Measurements from ENCODE around the gene MTUS2.

The MTUS2 gene

DNA sequence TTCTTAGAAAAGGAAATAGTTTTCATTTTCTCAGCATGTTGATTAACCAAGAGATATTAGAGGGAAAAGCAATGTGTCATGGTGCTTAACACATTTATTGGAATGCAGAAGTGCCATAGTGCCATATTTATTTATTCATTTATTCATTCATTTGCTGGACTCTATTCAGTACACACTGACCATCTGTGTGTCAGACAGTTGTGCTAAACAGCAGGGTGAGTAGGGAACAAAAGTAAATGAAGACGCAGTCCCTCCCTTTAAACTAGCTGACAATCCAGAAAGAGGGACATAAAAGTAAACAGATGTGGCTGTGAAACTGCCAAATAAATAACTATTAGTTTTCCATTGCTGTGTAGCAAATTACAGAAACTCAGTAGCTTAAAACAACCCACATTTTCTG, 323.7 kb downstream of the MTUS2 start:
- H3F3A ChIP-seq (ENCODE audit: low read depth) = no peaks in the 10 kb centered on the region
- H3K27me3 ChIP-seq (ENCODE audit: insufficient read depth, low read length, poor library complexity, severe bottlenecking) = no peaks in the 10 kb centered on the region
- H3K4me2 ChIP-seq (ENCODE audit: low read depth, low read length, poor library complexity, severe bottlenecking) = no peak overlapping the region
- H3K9ac ChIP-seq (ENCODE audit: low read depth, low read length, poor library complexity, severe bottlenecking) = no peak overlapping the region
- TF ChIP-seq, protein P1, sequence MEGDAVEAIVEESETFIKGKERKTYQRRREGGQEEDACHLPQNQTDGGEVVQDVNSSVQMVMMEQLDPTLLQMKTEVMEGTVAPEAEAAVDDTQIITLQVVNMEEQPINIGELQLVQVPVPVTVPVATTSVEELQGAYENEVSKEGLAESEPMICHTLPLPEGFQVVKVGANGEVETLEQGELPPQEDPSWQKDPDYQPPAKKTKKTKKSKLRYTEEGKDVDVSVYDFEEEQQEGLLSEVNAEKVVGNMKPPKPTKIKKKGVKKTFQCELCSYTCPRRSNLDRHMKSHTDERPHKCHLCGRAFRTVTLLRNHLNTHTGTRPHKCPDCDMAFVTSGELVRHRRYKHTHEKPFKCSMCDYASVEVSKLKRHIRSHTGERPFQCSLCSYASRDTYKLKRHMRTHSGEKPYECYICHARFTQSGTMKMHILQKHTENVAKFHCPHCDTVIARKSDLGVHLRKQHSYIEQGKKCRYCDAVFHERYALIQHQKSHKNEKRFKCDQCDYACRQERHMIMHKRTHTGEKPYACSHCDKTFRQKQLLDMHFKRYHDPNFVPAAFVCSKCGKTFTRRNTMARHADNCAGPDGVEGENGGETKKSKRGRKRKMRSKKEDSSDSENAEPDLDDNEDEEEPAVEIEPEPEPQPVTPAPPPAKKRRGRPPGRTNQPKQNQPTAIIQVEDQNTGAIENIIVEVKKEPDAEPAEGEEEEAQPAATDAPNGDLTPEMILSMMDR (conservative IDR thresholded peaks at IDR 0.05; ENCODE audit: low read length) = no peak
- no peak for TF ChIP-seq EZH2phosphoT487 (IDR thresholded peaks at IDR 0.05; ENCODE audit: borderline replicate concordance)
- no peaks in the 10 kb centered on the region for H3K9me3 ChIP-seq (ENCODE audit: insufficient read depth, low read depth, low read length)
- H3K9me2 ChIP-seq (replicated peaks; ENCODE audit: low read depth, low read length) = no peaks in the 10 kb centered on the region
- H3K4me1 ChIP-seq (ENCODE audit: insufficient read depth, low read length, poor library complexity, severe bottlenecking) = no peaks in the 10 kb centered on the region
- no peaks in the 10 kb centered on the region for H3K36me3 ChIP-seq (ENCODE audit: insufficient read depth, low read length)
- H4K20me1 ChIP-seq (ENCODE audit: insufficient read depth, low read length, poor library complexity, severe bottlenecking) = no peaks in the 10 kb centered on the region
- no peaks in the 10 kb centered on the region for H3K79me2 ChIP-seq (ENCODE audit: insufficient read depth, low read length)
- H3K4me3 ChIP-seq (ENCODE audit: low read length, poor library complexity, severe bottlenecking) = no peak overlapping the region
- no peak overlapping the region for H2AFZ ChIP-seq (ENCODE audit: low read length)

DNA sequence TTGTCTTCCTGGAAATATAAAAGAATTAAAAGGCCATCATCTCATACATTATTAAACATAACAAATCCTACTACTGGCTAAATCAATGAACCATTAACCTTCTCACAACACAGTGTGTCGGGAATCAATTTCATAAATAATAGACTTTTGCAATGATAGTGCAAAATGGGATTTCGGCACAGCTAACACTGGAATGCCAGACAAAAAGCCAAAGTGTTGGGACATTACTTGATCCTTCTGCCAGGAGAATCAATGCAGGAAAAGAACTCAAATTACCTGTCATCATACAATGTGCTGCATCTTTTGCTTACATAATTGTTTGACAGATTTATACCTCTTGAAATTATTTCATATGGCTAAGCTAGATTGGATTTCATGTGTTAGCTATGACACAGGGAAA, 334.3 kb downstream of the MTUS2 start:
- Histone ChIP-seq H3K9ac (ENCODE audit: low read depth, low read length, poor library complexity, severe bottlenecking) (no peak overlapping the region), H2AFZ (ENCODE audit: low read length) (no peak overlapping the region), H3K9me2 (replicated peaks; ENCODE audit: low read depth, low read length) (no peaks in the 10 kb centered on the region)

DNA sequence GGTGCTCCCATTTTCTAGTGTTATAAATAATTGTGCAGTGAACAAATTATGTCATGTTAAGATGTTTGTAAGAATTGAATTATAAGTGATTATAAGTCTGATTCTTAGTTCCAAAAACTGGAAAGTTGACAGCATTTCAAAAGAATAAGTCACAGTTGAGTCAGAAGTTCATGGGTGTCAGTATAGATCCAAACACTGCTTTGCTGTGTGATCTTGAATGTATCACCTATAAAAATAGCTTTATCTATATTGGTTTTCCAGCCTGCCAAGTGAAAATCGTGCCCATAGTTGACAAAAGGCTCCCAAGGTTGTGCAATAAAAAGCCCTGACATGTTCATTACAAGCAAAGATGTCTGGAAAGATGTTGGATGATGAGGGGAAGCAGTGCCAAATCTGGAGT, 336.0 kb downstream of the MTUS2 start:
- Histone ChIP-seq H3K36me3 (ENCODE audit: insufficient read depth, low read length) (no peaks in the 10 kb centered on the region), H2AFZ (ENCODE audit: low read length) (no peak overlapping the region), H3F3A (ENCODE audit: low read depth) (no peaks in the 10 kb centered on the region), H3K27me3 (ENCODE audit: insufficient read depth, low read length, poor library complexity, severe bottlenecking) (no peaks in the 10 kb centered on the region), H3K4me3 (ENCODE audit: low read length, poor library complexity, severe bottlenecking) (no peak overlapping the region), H3K9ac (ENCODE audit: low read depth, low read length, poor library complexity, severe bottlenecking) (no peak overlapping the region), H4K20me1 (ENCODE audit: insufficient read depth, low read length, poor library complexity, severe bottlenecking) (no peaks in the 10 kb centered on the region), H3K4me1 (ENCODE audit: insufficient read depth, low read length, poor library complexity, severe bottlenecking) (no peaks in the 10 kb centered on the region), H3K9me2 (replicated peaks; ENCODE audit: low read depth, low read length) (no peaks in the 10 kb centered on the region), H3K9me3 (ENCODE audit: insufficient read depth, low read depth, low read length) (no peaks in the 10 kb centered on the region), H3K79me2 (ENCODE audit: insufficient read depth, low read length) (no peaks in the 10 kb centered on the region), H3K4me2 (ENCODE audit: low read depth, low read length, poor library complexity, severe bottlenecking) (no peak overlapping the region)
- no peak for TF ChIP-seq EZH2phosphoT487 (IDR thresholded peaks at IDR 0.05; ENCODE audit: borderline replicate concordance)
- TF ChIP-seq, protein P1 (conservative IDR thresholded peaks at IDR 0.05; ENCODE audit: low read length) = no peak

More for the DNA sequence above, 334.3 kb downstream of the MTUS2 start:
- no peaks in the 10 kb centered on the region for H3K9me3 ChIP-seq (ENCODE audit: insufficient read depth, low read depth, low read length)
- no peak overlapping the region for H3K4me3 ChIP-seq (ENCODE audit: low read length, poor library complexity, severe bottlenecking)
- H3K36me3 ChIP-seq (ENCODE audit: insufficient read depth, low read length) = no peaks in the 10 kb centered on the region
- H4K20me1 ChIP-seq (ENCODE audit: insufficient read depth, low read length, poor library complexity, severe bottlenecking) = no peaks in the 10 kb centered on the region
- TF ChIP-seq, protein P1 (conservative IDR thresholded peaks at IDR 0.05; ENCODE audit: low read length) = no peak
- no peak for TF ChIP-seq EZH2phosphoT487 (IDR thresholded peaks at IDR 0.05; ENCODE audit: borderline replicate concordance)
- H3K4me1 ChIP-seq (ENCODE audit: insufficient read depth, low read length, poor library complexity, severe bottlenecking) = no peaks in the 10 kb centered on the region
- no peaks in the 10 kb centered on the region for H3K79me2 ChIP-seq (ENCODE audit: insufficient read depth, low read length)
- no peaks in the 10 kb centered on the region for H3K27me3 ChIP-seq (ENCODE audit: insufficient read depth, low read length, poor library complexity, severe bottlenecking)
- no peaks in the 10 kb centered on the region for H3F3A ChIP-seq (ENCODE audit: low read depth)
- H3K4me2 ChIP-seq (ENCODE audit: low read depth, low read length, poor library complexity, severe bottlenecking) = no peak overlapping the region
